WERI-Rb-1 (cell line): ENCODE data around the gene RALB.
A peak's percentile ranks its signal among the peaks of the same experiment; 100 is the strongest.

Experiments used
- DNase-seq: peaks from one replicate; pipeline ENCODE4 v3.0.0-alpha.2; 2020
- H3K27ac ChIP-seq: fragments of 250-450 bp; sonication (Bioruptor Pico); 2 replicates; pipeline ENCODE4 v1.5.1; 2020; ENCODE audit warnings: mild to moderate bottlenecking, moderate library complexity
- H3K27me3 ChIP-seq: fragments of 250-450 bp; sonication (Bioruptor Pico); 2 replicates; pipeline ENCODE4 v1.5.1; 2021; ENCODE audit warnings: mild to moderate bottlenecking, low read depth, moderate library complexity; ENCODE audit not compliant: insufficient read depth, severe bottlenecking
- H3K36me3 ChIP-seq: fragments of 250-450 bp; sonication (Bioruptor Pico); 2 replicates; pipeline ENCODE4 v1.5.1; 2020; ENCODE audit warnings: mild to moderate bottlenecking, moderate library complexity
- H3K4me3 ChIP-seq: 2 replicates; pipeline ENCODE4 v1.5.1; 2011; ENCODE audit warnings: low read depth, mild to moderate bottlenecking, control low read depth, low read length
- H3K9me3 ChIP-seq: fragments of 250-450 bp; sonication (Bioruptor Pico); 2 replicates; pipeline ENCODE4 v1.5.1; 2021; ENCODE audit warnings: mild to moderate bottlenecking, moderate library complexity; ENCODE audit not compliant: severe bottlenecking
- TF ChIP-seq, protein P1 (sequence below): IDR thresholded peaks from 2 replicates; pipeline ENCODE4 v1.5.1; 2011; ENCODE audit warnings: low read depth, mild to moderate bottlenecking, control low read depth, inconsistent platforms, low read length

Gene RALB

GRCh38 chr2:120341977-120342376 lies 89.3 kb downstream of the RALB start:
- TF ChIP-seq, protein P1, sequence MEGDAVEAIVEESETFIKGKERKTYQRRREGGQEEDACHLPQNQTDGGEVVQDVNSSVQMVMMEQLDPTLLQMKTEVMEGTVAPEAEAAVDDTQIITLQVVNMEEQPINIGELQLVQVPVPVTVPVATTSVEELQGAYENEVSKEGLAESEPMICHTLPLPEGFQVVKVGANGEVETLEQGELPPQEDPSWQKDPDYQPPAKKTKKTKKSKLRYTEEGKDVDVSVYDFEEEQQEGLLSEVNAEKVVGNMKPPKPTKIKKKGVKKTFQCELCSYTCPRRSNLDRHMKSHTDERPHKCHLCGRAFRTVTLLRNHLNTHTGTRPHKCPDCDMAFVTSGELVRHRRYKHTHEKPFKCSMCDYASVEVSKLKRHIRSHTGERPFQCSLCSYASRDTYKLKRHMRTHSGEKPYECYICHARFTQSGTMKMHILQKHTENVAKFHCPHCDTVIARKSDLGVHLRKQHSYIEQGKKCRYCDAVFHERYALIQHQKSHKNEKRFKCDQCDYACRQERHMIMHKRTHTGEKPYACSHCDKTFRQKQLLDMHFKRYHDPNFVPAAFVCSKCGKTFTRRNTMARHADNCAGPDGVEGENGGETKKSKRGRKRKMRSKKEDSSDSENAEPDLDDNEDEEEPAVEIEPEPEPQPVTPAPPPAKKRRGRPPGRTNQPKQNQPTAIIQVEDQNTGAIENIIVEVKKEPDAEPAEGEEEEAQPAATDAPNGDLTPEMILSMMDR = no peak
- DNase-seq = no peak
- Histone ChIP-seq H3K27me3 (peaks cover 21% of the 10 kb centered on the region), H3K9me3 (no peaks in the 10 kb centered on the region), H3K27ac (peak overlapping the region; percentile 54), H3K36me3 (no peaks in the 10 kb centered on the region), H3K4me3 (no peak overlapping the region)

GRCh38 chr2:120342446-120342845 lies 89.8 kb downstream of the RALB start:
- peak; percentile 92 for DNase-seq
- Histone ChIP-seq H3K27me3 (peaks cover 25% of the 10 kb centered on the region), H3K27ac (peak overlapping the region; percentile 54), H3K4me3 (no peak overlapping the region), H3K9me3 (no peaks in the 10 kb centered on the region), H3K36me3 (no peaks in the 10 kb centered on the region)
- TF ChIP-seq, protein P1 = peak; percentile 48

GRCh38 chr2:120343100-120343432 lies 90.4 kb downstream of the RALB start:
- H3K27me3 ChIP-seq = peaks cover 29% of the 10 kb centered on the region
- H3K9me3 ChIP-seq = no peaks in the 10 kb centered on the region
- no peak for DNase-seq
- peak overlapping the region; percentile 54 for H3K27ac ChIP-seq
- TF ChIP-seq, protein P1 = no peak
- H3K4me3 ChIP-seq = no peak overlapping the region
- H3K36me3 ChIP-seq = no peaks in the 10 kb centered on the region

- peak overlapping the region; percentile 31 for H3K4me3 ChIP-seq
- DNase-seq = peak; percentile 89
- H3K27ac ChIP-seq = peak overlapping the region; percentile 54
- no peaks in the 10 kb centered on the region for H3K36me3 ChIP-seq
- peaks cover 29% of the 10 kb centered on the region for H3K27me3 ChIP-seq
- TF ChIP-seq, protein P1 = peak; percentile 81
- H3K9me3 ChIP-seq = no peaks in the 10 kb centered on the region
Observed at GRCh38 chr2:120343433-120344105, 90.9 kb downstream of the RALB start.
